Tibial nerve (tissue), 4 donors: Measurements from ENCODE around the gene MAMSTR. TPM values are rescaled to one million over a fixed set of nuclear protein-coding genes. Genes with fewer than 3 reads are reported as not detected.
"Not testable (repeated sequence)": the region's sequence is repeated elsewhere in the genome, so short reads cannot be mapped to it uniquely, and the experiment has no call there.

Source experiments
- DNase-seq, 2 donors: peaks; one replicate each; pipeline ENCODE4 v3.0.0-alpha.2; 2019; ENCODE audit warnings: low spot score in 2 of 2
- H3K27ac ChIP-seq, 4 donors: fragments of 200-600 bp; sonication (generic) in 3 of 4; one replicate each; pipeline ENCODE4 v1.5.1; 2017 to 2019; ENCODE audit warnings: mild to moderate bottlenecking in 1 of 4
- H3K27me3 ChIP-seq, 2 donors: fragments of 200-600 bp; sonication (generic) in 1 of 2; one replicate each; pipeline versions ENCODE4 v1.5.1 to v1.6.0; 2017 to 2019
- H3K36me3 ChIP-seq, 3 donors: fragments of 200-600 bp; sonication (generic); one replicate each; pipeline ENCODE4 v1.5.1; 2018 to 2019
- H3K4me1 ChIP-seq, 4 donors: fragments of 200-600 bp; sonication (generic) in 3 of 4; one replicate each; pipeline ENCODE4 v1.5.1; 2017 to 2019
- H3K4me3 ChIP-seq, 4 donors: fragments of 200-600 bp; sonication (generic) in 3 of 4; one replicate each; pipeline ENCODE4 v1.5.1; 2017 to 2019; ENCODE audit warnings: mild to moderate bottlenecking in 1 of 4, moderate library complexity in 1 of 4
- H3K9me3 ChIP-seq, 4 donors: fragments of 200-600 bp; sonication (generic) in 3 of 4; one replicate each; pipeline ENCODE4 v1.5.1; 2017 to 2019
- CTCF ChIP-seq, 5 experiments: fragments of 200-600 bp in 3 of 5; fragments of 450-650 bp in 2 of 5; sonication (generic) in 3 of 5; IDR thresholded peaks; one replicate each; pipeline ENCODE4 v1.5.1; 2016 to 2019; ENCODE audit warnings: antibody characterized with exemption in 5 of 5, mild to moderate bottlenecking in 3 of 5, moderate library complexity in 2 of 5
- EP300 ChIP-seq, 2 donors: sonication (generic); formaldehyde crosslinking; IDR thresholded peaks; one replicate each; pipeline ENCODE4 v1.6.1; 2017; ENCODE audit warnings: antibody characterized with exemption in 2 of 2, mild to moderate bottlenecking in 1 of 2
- POLR2A ChIP-seq, 2 donors: fragments of 450-650 bp; IDR thresholded peaks; one replicate each; pipeline ENCODE4 v1.6.1; 2017; ENCODE audit warnings: antibody characterized with exemption in 2 of 2, mild to moderate bottlenecking in 2 of 2, moderate library complexity in 2 of 2
- WGBS, 2 donors: methylation state at CpG; one replicate each; pipeline ENCODE4 v1.1.5; 2018; 5-methylcytosine and 5-hydroxymethylcytosine counted together
- total RNA-seq, 4 donors: library from RNA; depleted of rRNA; stranded (reverse); fragments of >200 nt; gene quantifications; one replicate each; pipeline ENCODE4 v1.1.0, GENCODE V29; 2016

Gene MAMSTR
- total RNA-seq, 4 donors from 2014 or later: 2.7 to 7.2 (median 5.9) TPM

GRCh38 chr19:48720251-48720612 is 707 bp upstream of the MAMSTR start:
- H3K36me3 ChIP-seq: no peaks in the 10 kb centered on the region
- H3K4me3 ChIP-seq: peak overlapping the region in 1 of 4 donors; percentile 63
- H3K27ac ChIP-seq: peak overlapping the region; percentile 88 to 96 (median 92)

GRCh38 chr19:48718711-48719231 is 754 bp downstream of the MAMSTR start:
- no peaks in the 10 kb centered on the region for H3K27me3 ChIP-seq
- no peak overlapping the region for H3K4me3 ChIP-seq
- no peaks in the 10 kb centered on the region for H3K36me3 ChIP-seq
- 27 to 38% methylated on average over 15 of the region's 15 CpGs for WGBS, 2 donors
- DNase-seq: no peak
- TF ChIP-seq EP300 (IDR thresholded peaks at IDR 0.05): no peak
- TF ChIP-seq CTCF (IDR thresholded peaks at IDR 0.05): no peak
- no peak for TF ChIP-seq POLR2A (IDR thresholded peaks at IDR 0.05)
- H3K27ac ChIP-seq: peak overlapping the region; percentile 47 to 96 (median 90)
- H3K9me3 ChIP-seq: no peaks in the 10 kb centered on the region
- peaks cover 0 to 69% (median 39%) of the 10 kb centered on the region in 4 donors for H3K4me1 ChIP-seq

More at GRCh38 chr19:48720251-48720612, 707 bp upstream of the MAMSTR start:
- no peaks in the 10 kb centered on the region for H3K27me3 ChIP-seq
- H3K9me3 ChIP-seq: no peaks in the 10 kb centered on the region
- peaks cover 0 to 75% (median 41%) of the 10 kb centered on the region in 4 donors for H3K4me1 ChIP-seq
- whole genome bisulfite sequencing, 2 donors: 26 to 29% methylated on average over 12 of the region's 12 CpGs
- no peak for DNase-seq
- TF ChIP-seq EP300 (IDR thresholded peaks at IDR 0.05): no peak
- no peak for TF ChIP-seq POLR2A (IDR thresholded peaks at IDR 0.05)
- TF ChIP-seq CTCF (IDR thresholded peaks at IDR 0.05): no peak

GRCh38 chr19:48718106-48718505 is 1.4 kb downstream of the MAMSTR start:
- peak overlapping the region in 2 of 4 donors; percentile 88 to 96 for H3K27ac ChIP-seq
- H3K4me1 ChIP-seq: peaks cover 0 to 76% (median 44%) of the 10 kb centered on the region in 4 donors
- H3K4me3 ChIP-seq, H3K9me3 ChIP-seq, H3K27me3 ChIP-seq, H3K36me3 ChIP-seq, DNase-seq: not testable (repeated sequence)
- WGBS, 2 donors: 82 to 83% methylated on average over 13 of the region's 13 CpGs

GRCh38 chr19:48716562-48717291 is 2.8 kb downstream of the MAMSTR start:
- H3K27ac ChIP-seq: peak overlapping the region; percentile 64 to 94 (median 86)
- no peaks in the 10 kb centered on the region for H3K9me3 ChIP-seq
- TF ChIP-seq CTCF (IDR thresholded peaks at IDR 0.05) (no peak), POLR2A (IDR thresholded peaks at IDR 0.05) (peak in 1 of 2 donors; percentile 4), EP300 (IDR thresholded peaks at IDR 0.05) (no peak)
- no peak for DNase-seq
- H3K4me1 ChIP-seq: peaks cover 0 to 81% (median 46%) of the 10 kb centered on the region in 4 donors
- H3K4me3 ChIP-seq: peak overlapping the region in 3 of 4 donors; percentile 8 to 60 (median 28)
- no peaks in the 10 kb centered on the region for H3K27me3 ChIP-seq
- H3K36me3 ChIP-seq: peaks cover 0 to 3% (median 0%) of the 10 kb centered on the region in 3 donors
- 13 to 14% methylated on average over 15 to 24 of the region's 24 CpGs for WGBS, 2 donors

- no peaks in the 10 kb centered on the region for H3K27me3 ChIP-seq
- peak overlapping the region; percentile 64 to 94 (median 86) for H3K27ac ChIP-seq
- H3K36me3 ChIP-seq: peaks cover 0 to 11% (median 0%) of the 10 kb centered on the region in 3 donors
- no peak for DNase-seq
- peak overlapping the region in 2 of 4 donors; percentile 22 to 60 for H3K4me3 ChIP-seq
- 43 to 52% methylated on average over 19 of the region's 19 CpGs for WGBS, 2 donors
- no peak for TF ChIP-seq POLR2A (IDR thresholded peaks at IDR 0.05)
- TF ChIP-seq CTCF (IDR thresholded peaks at IDR 0.05): no peak
- TF ChIP-seq EP300 (IDR thresholded peaks at IDR 0.05): no peak
- peaks cover 0 to 73% (median 46%) of the 10 kb centered on the region in 4 donors for H3K4me1 ChIP-seq
- peaks cover 0 to 9% (median 0%) of the 10 kb centered on the region in 4 donors for H3K9me3 ChIP-seq
These were observed 3.8 kb downstream of the MAMSTR start for GRCh38 chr19:48715681-48716171.
